ENCODE data around the gene NOS3. TPM values are rescaled to one million over a fixed set of nuclear protein-coding genes. Genes with fewer than 3 reads are reported as not detected.

Gene NOS3
- total and polyA plus RNA-seq, 2 of the 13 experiments (the other 11 are each of a cell fraction or from before 2014, with no cell fraction given) = 3.7 to 7.5 TPM

DNA sequence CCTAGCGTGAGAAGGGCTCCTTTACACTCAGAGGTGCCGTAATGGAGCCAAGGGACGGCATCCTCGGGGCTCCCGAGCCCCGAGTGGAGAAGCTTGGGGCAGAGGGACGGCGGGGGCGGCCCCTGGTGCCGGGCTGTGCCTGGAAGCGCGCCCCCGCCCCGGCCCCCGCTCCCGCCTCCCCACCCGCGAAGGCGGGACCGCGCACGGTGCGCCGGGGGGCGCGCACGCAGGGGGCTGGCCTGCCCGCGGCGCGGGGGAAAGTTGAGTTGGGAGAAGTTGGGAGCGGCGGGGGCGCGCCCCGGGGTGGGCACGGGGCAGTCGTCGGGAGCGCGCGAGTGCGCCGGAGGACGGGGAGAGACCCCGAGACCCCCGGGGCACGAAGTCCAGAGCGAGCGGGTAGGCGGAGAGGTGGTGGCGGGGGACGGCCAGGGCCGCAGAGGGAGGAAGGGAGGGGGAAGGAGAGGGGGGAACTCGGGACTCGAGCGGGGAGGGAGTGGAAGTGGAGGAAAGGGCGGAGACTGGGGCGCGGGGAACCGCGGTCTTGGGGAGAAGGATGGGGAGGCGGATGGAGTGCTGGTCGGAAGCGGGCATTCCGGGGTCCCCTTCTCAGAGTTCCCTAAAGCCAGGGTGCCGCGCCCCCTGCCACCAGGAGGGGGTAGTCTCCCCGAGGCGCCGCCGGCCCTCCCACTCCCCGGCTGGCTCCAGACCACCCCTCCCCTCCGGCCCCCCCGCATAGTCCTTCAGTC lies 68.7 kb downstream of the NOS3 start, which contains the start of gene SLC4A2 (continued):
- TF ChIP-seq, protein P1, sequence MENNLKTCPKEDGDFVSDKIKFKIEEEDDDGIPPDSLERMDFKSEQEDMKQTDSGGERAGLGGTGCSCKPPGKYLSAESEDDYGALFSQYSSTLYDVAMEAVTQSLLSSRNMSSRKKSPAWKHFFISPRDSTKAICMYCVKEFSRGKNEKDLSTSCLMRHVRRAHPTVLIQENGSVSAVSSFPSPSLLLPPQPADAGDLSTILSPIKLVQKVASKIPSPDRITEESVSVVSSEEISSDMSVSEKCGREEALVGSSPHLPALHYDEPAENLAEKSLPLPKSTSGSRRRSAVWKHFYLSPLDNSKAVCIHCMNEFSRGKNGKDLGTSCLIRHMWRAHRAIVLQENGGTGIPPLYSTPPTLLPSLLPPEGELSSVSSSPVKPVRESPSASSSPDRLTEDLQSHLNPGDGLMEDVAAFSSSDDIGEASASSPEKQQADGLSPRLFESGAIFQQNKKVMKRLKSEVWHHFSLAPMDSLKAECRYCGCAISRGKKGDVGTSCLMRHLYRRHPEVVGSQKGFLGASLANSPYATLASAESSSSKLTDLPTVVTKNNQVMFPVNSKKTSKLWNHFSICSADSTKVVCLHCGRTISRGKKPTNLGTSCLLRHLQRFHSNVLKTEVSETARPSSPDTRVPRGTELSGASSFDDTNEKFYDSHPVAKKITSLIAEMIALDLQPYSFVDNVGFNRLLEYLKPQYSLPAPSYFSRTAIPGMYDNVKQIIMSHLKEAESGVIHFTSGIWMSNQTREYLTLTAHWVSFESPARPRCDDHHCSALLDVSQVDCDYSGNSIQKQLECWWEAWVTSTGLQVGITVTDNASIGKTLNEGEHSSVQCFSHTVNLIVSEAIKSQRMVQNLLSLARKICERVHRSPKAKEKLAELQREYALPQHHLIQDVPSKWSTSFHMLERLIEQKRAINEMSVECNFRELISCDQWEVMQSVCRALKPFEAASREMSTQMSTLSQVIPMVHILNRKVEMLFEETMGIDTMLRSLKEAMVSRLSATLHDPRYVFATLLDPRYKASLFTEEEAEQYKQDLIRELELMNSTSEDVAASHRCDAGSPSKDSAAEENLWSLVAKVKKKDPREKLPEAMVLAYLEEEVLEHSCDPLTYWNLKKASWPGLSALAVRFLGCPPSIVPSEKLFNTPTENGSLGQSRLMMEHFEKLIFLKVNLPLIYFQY (CRISPR knock-in tag; IDR thresholded peaks at IDR 0.05; ENCODE audit: borderline replicate concordance) = no peak; the same call in 1 of the 2 replicates
- TF ChIP-seq EEA1 (CRISPR knock-in tag; IDR thresholded peaks at IDR 0.05; ENCODE audit: borderline replicate concordance) (peak; percentile 5; the same call in 1 of the 2 replicates), ZMAT3 (CRISPR knock-in tag; conservative IDR thresholded peaks at IDR 0.05) (no peak), ELF4 (CRISPR knock-in tag; IDR thresholded peaks at IDR 0.05; ENCODE audit: borderline replicate concordance) (no peak), KDM2A (CRISPR knock-in tag; IDR thresholded peaks at IDR 0.05; ENCODE audit: borderline replicate concordance, low read depth) (peak; percentile 43; the same call in 1 of the 2 replicates), HOXA7 (CRISPR knock-in tag; IDR thresholded peaks at IDR 0.05) (no peak), NR3C1 (CRISPR knock-in tag; IDR thresholded peaks at IDR 0.05) (no peak), ZNF562 (CRISPR knock-in tag; IDR thresholded peaks at IDR 0.05; ENCODE audit: borderline replicate concordance) (no peak), MAFF (IDR thresholded peaks at IDR 0.05; ENCODE audit: low read depth, low read length) (no peak)
- TF ChIP-seq, protein P2, sequence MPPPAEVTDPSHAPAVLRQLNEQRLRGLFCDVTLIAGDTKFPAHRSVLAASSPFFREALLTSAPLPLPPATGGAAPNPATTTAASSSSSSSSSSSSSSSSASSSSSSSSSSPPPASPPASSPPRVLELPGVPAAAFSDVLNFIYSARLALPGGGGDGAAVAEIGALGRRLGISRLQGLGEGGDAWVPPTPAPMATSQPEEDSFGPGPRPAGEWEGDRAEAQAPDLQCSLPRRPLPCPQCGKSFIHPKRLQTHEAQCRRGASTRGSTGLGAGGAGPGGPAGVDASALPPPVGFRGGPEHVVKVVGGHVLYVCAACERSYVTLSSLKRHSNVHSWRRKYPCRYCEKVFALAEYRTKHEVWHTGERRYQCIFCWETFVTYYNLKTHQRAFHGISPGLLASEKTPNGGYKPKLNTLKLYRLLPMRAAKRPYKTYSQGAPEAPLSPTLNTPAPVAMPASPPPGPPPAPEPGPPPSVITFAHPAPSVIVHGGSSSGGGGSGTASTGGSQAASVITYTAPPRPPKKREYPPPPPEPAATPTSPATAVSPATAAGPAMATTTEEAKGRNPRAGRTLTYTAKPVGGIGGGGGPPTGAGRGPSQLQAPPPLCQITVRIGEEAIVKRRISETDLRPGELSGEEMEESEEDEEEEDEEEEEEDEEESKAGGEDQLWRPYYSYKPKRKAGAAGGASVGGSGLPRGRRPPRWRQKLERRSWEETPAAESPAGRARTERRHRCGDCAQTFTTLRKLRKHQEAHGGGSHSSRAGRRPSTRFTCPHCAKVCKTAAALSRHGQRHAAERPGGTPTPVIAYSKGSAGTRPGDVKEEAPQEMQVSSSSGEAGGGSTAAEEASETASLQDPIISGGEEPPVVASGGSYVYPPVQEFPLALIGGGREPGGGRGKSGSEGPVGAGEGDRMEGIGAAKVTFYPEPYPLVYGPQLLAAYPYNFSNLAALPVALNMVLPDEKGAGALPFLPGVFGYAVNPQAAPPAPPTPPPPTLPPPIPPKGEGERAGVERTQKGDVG (CRISPR knock-in tag; IDR thresholded peaks at IDR 0.05; ENCODE audit: borderline replicate concordance) = no peak
- TF ChIP-seq, protein P3, sequence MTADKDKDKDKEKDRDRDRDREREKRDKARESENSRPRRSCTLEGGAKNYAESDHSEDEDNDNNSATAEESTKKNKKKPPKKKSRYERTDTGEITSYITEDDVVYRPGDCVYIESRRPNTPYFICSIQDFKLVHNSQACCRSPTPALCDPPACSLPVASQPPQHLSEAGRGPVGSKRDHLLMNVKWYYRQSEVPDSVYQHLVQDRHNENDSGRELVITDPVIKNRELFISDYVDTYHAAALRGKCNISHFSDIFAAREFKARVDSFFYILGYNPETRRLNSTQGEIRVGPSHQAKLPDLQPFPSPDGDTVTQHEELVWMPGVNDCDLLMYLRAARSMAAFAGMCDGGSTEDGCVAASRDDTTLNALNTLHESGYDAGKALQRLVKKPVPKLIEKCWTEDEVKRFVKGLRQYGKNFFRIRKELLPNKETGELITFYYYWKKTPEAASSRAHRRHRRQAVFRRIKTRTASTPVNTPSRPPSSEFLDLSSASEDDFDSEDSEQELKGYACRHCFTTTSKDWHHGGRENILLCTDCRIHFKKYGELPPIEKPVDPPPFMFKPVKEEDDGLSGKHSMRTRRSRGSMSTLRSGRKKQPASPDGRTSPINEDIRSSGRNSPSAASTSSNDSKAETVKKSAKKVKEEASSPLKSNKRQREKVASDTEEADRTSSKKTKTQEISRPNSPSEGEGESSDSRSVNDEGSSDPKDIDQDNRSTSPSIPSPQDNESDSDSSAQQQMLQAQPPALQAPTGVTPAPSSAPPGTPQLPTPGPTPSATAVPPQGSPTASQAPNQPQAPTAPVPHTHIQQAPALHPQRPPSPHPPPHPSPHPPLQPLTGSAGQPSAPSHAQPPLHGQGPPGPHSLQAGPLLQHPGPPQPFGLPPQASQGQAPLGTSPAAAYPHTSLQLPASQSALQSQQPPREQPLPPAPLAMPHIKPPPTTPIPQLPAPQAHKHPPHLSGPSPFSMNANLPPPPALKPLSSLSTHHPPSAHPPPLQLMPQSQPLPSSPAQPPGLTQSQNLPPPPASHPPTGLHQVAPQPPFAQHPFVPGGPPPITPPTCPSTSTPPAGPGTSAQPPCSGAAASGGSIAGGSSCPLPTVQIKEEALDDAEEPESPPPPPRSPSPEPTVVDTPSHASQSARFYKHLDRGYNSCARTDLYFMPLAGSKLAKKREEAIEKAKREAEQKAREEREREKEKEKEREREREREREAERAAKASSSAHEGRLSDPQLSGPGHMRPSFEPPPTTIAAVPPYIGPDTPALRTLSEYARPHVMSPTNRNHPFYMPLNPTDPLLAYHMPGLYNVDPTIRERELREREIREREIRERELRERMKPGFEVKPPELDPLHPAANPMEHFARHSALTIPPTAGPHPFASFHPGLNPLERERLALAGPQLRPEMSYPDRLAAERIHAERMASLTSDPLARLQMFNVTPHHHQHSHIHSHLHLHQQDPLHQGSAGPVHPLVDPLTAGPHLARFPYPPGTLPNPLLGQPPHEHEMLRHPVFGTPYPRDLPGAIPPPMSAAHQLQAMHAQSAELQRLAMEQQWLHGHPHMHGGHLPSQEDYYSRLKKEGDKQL (CRISPR knock-in tag; IDR thresholded peaks at IDR 0.05; ENCODE audit: low read depth) = no peak
- TF ChIP-seq, protein P4, sequence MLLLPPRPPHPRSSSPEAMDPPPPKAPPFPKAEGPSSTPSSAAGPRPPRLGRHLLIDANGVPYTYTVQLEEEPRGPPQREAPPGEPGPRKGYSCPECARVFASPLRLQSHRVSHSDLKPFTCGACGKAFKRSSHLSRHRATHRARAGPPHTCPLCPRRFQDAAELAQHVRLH (CRISPR knock-in tag; IDR thresholded peaks at IDR 0.05; ENCODE audit: borderline replicate concordance, low read depth) = no peak
- TF ChIP-seq, protein P5, sequence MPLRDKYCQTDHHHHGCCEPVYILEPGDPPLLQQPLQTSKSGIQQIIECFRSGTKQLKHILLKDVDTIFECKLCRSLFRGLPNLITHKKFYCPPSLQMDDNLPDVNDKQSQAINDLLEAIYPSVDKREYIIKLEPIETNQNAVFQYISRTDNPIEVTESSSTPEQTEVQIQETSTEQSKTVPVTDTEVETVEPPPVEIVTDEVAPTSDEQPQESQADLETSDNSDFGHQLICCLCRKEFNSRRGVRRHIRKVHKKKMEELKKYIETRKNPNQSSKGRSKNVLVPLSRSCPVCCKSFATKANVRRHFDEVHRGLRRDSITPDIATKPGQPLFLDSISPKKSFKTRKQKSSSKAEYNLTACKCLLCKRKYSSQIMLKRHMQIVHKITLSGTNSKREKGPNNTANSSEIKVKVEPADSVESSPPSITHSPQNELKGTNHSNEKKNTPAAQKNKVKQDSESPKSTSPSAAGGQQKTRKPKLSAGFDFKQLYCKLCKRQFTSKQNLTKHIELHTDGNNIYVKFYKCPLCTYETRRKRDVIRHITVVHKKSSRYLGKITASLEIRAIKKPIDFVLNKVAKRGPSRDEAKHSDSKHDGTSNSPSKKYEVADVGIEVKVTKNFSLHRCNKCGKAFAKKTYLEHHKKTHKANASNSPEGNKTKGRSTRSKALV (CRISPR knock-in tag; IDR thresholded peaks at IDR 0.05) = no peak
